GM12874 (cell line): ENCODE data around the gene IFIT1.

ENCODE experiments used
- TF ChIP-seq, protein P1 (sequence below): IDR thresholded peaks from 2 replicates; pipeline ENCODE4 v1.5.1; 2011; ENCODE audit warnings: low read depth, mild to moderate bottlenecking, control low read depth, low read length, moderate library complexity; ENCODE audit not compliant: insufficient read depth

IFIT1 gene

DNA sequence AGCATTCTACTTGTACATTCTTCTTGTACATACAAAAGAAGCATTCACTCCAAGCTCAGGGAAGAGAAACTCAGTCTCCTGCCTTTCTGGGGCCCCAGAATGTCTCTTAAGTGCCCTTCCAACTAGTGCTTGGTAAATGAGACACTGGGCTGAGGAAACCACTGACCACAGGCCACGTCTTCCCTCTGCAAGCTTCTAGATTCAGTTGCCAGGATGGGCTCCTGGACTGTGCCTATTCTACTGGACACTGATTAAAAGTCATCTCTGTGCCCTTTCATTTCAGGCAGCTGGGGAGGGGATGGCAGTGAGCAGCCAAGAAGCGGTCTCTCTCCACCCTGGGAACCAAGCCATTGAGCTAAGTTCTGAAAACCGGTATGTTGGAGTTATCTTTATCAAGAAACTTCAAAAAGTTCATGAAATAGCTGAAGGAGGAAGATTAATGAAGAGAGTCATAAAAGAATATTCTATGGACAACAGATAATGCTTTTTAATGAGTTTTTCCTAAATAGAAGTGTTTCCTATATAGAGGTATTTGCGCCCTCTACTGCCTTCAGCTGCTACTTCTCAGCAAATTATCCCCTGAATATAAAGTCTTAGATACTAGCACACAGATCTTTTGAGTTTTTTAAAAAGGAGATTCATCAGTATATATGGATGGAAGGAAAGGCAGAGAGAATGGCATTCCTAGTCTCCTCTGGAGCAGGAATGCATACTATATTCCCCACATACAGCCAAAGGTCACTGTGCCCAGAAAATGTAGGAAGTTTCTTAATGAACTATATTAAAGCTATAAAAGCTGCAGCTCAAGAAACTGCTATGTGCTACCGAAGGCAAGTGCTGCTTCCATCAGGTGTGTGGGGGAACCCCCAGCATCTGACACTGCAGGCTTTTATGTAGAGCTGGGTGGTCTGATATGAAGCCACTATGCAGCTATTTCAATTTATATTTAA lies 23.0 kb upstream of the IFIT1 start:
- TF ChIP-seq, protein P1, sequence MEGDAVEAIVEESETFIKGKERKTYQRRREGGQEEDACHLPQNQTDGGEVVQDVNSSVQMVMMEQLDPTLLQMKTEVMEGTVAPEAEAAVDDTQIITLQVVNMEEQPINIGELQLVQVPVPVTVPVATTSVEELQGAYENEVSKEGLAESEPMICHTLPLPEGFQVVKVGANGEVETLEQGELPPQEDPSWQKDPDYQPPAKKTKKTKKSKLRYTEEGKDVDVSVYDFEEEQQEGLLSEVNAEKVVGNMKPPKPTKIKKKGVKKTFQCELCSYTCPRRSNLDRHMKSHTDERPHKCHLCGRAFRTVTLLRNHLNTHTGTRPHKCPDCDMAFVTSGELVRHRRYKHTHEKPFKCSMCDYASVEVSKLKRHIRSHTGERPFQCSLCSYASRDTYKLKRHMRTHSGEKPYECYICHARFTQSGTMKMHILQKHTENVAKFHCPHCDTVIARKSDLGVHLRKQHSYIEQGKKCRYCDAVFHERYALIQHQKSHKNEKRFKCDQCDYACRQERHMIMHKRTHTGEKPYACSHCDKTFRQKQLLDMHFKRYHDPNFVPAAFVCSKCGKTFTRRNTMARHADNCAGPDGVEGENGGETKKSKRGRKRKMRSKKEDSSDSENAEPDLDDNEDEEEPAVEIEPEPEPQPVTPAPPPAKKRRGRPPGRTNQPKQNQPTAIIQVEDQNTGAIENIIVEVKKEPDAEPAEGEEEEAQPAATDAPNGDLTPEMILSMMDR: peak; percentile 52; the same call in 1 of the 2 replicates

DNA sequence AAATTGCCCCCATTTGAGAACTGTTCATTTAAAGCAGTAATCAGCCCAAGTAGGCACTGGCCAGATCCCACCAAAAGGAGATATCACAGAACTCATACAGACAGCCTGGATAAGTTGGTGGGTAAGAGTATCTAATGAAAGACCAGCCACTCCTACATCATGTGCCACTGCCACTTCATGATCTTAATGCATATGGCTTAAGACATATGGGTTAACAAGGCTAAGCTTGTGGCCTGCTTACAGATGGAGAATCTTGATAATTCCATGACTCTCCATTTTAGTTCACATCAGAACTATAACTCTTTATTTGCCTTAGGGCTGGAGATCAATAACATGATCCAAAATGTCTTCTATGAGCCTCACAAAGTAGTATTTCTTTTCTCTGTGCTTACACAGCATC lies 21.3 kb upstream of the IFIT1 start:
- TF ChIP-seq, protein P1: no peak

DNA sequence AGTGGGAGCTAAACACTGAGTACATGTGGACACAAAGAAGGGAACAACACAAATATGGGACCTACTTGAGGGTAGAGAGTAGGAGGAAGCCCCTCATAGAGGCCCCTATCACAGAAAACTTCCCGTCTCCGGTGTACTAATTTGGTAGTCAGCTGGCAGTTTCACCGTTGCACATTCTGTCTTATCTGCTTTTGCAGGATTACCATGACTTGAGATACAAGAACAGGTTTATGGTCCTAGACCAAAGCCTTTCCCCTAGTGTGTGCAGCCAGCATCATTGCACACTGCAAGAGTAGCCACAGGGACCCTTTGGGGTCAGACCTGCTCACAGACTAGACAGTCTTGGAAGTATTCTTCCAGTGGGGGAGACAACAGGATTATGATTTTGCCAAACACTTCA lies 20.4 kb upstream of the IFIT1 start:
- TF ChIP-seq, protein P1: no peak

DNA sequence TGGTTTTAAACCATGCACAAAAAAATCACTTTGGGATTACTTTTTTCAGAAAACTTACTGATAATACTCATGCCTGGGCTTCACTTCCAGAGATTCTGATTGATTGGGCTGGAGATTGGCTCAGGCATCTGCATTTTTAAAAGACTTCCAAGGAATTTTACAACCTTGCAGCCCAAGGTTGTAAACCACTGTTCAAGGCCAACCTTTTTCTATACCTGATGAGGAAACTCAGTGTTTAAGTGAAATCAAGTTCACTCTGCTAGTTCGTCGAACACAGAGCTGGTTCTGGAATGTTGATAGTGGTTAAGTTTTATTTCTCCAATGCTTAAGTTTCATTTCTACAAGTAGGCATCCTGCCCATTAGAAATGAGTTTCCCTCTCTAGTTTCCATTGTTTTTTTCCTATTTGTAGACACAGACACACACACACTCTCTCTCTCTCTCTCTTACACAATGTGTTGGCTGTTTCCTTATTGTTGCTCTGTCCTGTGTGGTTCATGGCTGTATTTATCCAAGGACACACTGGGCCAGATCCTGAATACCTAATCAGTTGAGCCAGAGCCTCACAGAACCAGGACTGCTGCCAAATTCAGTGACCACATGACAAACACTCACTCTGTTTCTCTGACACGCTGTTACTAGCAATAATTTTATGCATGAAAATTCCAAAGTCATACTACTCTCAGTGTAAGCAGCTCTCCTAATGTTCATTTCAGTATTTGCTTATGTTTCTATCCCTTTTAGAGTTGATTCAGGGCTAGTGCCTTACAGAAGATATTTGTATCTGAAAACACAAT lies 18.3 kb upstream of the IFIT1 start:
- TF ChIP-seq, protein P1: no peak

DNA sequence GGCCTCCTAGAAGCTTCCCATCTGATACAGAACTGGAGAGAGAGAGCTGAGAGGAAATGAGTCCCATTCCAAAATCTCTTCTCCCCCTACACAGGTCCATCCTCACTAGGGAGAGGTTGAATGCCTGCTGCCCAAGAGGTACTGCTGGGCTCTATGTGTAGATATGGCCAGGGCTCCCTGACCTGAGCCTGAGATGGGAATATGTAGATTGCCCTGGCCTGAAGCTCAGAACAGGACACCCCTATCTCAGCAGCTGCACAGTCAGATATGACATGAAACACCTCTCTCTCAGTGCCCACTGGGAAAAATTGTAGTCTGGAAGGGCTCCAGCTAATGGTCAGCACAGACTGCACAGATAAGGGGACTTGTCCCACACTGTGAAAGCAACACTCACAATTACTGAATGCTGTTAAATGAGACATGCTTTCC lies 17.7 kb upstream of the IFIT1 start:
- TF ChIP-seq, protein P1: no peak

DNA sequence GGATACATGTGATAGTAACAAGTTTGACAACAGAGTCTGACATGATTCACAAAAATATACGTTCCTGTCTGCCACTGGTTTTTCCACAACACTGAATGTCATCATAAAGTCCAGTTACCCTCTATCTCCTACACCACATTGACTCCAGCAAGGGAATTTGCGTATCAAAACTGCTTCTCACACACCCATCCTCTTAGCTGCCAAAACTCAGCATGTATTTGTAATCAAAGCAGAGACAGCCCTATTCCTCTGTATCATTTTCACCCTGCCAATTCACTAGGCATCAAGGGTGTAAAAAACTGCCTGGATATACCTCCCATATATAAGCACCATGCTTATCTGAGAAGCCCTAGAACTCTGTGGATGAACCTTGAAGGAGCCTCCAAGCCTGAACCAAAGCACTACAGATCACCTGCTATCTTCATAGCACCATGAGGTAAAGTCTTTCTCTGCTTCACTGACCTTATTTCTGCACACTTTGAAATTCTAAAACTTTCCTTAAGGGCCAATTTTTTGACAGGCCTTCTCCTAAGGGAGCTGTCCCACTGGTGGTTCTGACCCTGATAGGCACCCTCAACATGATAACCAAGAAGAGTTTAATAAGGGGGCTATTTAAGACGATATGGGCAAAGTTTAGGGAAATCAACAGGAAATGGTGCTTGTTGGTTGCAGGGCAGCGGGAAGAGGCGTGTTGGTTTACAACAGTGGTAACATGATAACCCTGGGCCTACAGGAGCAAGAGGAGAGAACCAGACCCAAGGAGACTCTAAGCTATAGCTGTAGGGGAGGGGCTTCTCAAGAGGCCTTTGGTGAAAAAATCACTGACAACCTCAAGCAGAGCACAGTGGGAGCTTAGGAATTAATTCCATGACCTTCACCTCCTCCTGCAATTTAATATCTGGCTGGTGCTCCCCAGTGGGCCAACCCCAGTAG lies 14.5 kb upstream of the IFIT1 start, which contains the start of gene IFIT1B:
TSS of gene IFIT1B (plus strand) at position 352 of the 933 bp plus-strand sequence. CDS start at position 432, 80 bp downstream.
- TF ChIP-seq, protein P1: no peak
